ENCODE data around the gene FLYWCH1. TPM values are rescaled to one million over a fixed set of nuclear protein-coding genes. Genes with fewer than 3 reads are reported as not detected.

Gene FLYWCH1
- total RNA-seq, 1 experiment from 2014 or later = 41.6 TPM

DNA sequence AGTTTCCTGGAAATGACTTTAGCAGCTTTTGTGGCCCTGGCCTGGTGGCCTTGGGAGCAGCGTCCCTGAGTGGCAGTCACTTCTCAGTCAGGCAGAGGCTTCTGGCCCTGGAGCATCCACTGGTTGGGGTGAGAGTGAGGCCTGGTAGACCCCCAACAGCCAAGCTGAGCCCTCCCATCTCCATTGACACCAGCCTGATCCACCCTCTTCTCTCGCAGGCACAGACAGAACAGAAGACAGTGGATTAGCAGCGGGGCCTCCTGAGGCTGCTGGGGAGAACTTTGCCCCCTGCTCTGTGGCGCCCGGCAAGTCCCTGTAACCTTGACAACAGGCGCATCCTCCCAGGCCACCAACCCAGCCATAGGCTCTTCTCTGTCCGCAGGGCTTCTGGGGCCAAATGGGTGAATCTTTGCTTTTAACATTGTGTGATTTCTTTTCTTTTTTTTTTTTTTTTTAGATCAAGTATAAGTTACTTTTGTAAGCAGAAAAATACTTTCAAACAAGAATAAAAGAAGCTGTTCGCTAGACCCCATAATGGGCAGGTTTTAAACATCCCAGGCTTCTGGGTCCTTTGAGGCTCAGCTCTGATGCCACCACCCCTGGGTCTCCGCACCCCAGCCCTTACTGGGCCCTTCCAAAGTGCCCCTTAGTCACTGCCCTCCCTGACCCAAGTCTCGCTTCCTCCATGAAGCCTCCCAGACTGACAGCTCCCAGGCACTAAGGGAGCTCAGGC lies 12.7 kb upstream of the FLYWCH1 start:
- DNase-seq (ENCODE audit: low spot score) = no peak

DNA sequence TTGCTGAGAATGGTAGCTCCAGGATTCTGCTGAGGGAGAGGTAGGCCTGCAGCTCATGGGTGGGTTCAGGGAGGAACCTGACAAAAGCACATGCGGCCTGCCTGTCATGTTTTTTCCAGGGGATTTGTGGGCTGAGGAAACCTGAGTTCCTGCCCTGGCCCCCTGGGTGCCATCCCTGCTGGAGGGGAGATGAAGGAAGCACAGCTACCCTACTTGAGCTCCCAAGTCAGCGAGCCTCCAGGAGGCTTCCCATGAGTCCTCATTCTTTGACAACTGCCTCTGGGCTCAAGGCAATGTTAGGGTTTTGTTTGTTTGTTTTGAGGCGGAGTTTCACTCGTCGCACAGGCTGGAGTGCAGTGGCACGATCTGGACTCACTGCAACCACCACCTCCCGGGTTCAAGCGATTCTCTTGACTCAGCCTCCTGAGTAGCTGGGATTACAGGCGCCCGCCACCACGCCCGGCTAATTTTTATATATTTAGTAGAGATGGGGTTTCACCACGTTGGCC lies 12.1 kb upstream of the FLYWCH1 start:
- DNase-seq (ENCODE audit: low spot score) = no peak

DNA sequence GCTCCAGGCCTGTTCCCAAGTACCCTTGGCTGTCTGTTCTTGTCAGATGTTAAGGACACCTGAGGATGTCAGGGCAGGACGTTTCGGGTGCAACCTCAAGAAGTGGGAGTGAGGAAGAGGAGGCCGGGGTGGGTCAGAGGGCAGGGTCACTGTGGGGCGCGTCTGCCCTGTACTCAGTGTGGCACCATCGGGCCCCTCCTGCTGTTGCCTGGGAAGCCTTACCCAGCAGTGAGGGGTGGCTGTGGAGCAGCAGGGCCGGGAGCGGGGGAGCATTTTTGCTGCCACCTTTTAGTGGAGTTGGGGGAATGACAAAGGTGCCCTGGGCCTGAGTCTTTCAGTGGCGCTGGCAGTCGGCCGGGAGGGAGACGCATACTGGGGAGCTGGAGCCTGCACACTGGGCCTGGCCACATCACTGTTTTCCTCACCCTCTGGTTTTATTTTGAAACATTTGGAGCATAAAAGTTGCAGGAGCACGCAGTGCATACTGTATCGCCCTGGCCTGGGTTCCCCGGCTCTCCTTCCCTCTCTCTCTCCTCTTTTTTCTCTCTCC lies 11.1 kb upstream of the FLYWCH1 start:
- DNase-seq (ENCODE audit: low spot score) = no peak

DNA sequence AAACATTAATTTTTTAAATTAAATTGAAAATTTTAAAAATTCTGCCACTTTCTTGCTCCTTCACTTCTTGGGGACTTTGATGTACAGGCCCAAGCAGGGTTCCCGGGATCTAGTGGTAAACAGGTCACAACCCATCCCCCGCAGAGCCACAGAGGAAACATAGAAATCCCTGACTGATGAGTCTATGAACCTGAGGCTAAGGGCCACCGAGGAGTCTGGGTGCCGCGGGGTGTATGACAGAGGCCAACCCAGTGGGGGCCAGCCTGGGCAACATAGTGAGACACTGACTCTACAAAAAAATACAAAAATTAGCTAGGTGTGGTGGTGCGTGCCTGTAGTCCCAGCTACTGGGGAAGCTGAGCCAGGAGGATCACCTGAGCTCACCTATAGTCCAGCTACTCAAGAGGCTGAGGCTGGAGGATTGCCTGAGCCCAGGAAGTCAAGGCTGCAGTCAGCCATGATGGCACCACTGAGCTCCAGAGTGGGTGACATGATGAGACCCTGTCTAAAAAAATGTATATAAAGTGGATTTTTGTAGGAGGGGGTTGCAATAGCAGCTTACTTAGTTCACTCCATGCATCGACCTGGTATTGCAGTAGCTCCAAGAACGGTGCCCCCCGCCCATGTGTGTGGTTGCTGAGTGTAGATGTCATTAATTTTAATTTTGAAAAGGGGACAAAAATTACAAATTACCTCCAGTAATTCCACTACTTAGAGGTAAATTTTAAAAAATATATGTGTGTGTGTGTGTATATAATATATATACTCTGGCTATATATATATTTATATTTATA lies 9.2 kb upstream of the FLYWCH1 start:
- DNase-seq (ENCODE audit: low spot score) = no peak

DNA sequence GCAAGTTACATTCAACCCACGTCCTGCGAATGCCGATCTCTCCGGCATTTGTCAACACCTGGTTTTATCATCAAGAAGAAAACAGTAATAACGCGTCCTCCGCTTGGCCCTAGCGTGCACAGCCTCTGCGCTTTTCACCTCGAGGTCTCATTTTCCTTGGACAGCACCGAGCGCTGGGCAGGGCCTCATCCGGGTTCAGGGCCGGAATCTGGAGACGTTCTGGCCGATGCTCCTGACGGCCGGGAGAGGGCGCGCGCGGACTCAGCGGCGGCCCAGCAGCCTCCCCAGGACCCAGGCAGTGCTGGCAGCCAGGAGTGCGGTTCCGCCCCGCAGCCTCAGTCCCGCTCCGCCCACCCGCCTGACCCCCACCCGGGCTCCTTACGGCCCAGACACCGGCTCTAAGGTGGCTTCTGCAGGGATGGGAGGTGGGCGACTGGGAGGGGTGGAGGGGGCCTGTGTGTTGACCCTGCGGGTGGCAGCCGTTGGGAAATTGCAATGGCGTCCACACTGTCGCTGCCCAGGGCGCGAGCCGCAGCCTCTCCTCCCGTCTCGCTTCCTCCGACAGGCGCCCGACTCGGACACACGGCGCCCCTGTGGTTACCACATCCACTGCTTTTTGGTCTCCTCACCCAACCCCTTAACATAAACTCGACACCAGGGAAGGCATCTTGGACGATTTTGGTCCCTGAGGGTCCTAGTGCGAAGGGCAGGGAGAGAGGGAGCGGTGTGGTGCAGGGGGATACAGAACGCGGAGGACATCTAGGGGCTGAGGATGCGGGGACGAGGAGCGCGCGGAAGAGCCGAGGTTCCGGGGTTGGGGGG lies 7.4 kb upstream of the FLYWCH1 start:
- peak; percentile 77 for DNase-seq (ENCODE audit: low spot score)

DNA sequence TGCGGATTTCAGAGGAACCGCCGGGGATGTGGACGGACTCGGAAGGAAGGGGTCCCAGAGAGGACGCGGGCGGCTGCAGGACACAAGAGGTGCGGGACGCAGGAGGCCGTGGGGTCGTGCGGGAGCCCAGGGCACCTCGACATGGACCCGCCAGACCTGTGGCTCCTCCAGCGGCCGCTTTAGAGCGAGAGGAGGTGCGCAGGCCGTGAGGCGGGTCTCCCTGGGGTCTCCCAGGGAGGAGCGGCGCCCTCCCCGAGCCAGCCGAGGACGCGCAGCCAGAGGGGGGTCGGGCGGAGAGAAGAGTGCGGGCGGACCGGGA lies 6.8 kb upstream of the FLYWCH1 start:
- DNase-seq (ENCODE audit: low spot score) = no peak

DNA sequence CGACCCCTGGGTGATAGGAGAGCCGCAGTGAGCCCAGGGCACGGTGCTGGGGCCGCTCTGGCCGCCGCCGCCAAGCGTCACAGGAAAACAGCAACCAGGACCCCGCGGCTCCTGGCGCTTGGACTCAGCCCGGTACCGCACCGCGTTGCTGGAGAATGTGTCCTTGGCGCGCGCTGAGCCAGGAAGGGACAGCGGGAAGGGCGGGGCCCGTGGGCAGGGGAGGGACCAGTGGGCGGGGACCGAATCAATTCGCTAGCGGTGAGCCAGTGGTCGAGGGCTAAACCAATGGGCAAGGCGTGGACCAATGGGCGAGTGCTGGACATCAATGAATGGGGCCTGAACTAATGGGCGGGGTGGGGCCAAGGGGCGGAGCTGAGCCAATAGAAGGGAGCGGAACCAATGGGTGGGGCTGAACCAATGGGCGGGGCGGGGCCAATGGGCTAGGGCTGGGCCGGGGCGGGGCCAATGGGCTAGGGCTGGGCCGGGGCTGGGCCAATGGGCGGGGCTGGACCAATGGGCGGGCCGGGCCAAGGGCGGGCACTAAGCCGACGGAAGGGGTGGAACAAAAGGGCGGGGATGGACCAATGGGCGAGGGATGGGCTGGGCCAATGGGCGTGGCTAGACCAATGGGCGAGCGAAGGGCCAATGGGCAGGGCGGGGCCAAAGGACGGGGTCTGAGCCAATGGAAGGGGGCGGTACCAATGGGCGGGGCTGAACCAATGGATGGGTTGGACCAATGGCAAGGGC lies 6.3 kb upstream of the FLYWCH1 start:
- peak; percentile 99 for DNase-seq (ENCODE audit: low spot score)

DNA sequence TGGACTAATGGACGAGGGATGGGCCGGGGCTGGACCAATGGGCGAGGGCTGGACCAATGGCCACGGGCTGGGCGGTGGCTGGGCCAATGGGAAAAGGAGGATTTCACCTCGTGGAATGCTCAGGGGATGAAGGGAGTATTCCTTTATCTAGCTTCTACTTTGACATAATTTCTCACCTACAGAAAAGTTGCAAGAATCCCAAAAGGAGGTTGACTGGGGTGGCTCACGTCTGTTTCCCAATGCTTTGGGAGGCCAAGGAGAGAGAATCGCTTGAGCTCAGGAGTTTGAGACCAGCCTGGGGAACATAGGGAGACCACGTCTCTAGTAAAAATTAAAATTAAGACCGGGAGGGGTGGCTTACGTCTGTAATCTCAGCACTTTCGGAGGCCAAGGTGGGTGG lies 5.7 kb upstream of the FLYWCH1 start:
- no peak for DNase-seq (ENCODE audit: low spot score)

DNA sequence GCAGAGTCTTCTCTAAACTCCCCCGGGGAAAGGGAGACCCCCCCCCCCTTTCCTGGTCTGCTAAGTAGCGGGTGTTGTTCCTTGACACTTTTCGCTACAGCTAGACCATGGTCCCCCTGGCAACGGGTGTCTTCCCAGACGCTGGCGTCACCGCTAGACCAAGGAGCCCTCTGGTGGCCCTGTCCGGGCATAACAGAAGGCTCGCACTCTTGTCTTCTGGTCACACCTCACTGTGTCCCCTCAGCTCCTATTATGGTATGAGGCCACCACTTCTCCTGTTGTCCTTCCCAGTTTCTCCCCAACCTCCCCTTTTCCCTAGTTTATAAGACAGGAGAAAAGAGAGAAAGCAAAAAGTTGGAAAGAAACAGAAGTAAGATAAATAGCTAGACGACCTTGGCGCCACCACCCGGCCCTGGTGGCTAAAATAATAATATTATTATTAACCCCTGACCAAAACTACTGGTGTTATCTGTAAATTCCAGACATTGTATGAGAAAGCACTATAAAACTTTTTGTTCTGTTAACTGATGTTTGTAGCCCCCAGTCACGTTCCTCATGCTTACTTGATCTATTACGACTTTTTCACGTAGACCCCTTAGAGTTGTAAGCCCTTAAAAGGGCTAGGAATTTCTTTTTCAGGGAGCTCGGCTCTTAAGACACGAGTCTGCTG lies 4.5 kb upstream of the FLYWCH1 start:
- DNase-seq (ENCODE audit: low spot score) = peak; percentile 53

DNA sequence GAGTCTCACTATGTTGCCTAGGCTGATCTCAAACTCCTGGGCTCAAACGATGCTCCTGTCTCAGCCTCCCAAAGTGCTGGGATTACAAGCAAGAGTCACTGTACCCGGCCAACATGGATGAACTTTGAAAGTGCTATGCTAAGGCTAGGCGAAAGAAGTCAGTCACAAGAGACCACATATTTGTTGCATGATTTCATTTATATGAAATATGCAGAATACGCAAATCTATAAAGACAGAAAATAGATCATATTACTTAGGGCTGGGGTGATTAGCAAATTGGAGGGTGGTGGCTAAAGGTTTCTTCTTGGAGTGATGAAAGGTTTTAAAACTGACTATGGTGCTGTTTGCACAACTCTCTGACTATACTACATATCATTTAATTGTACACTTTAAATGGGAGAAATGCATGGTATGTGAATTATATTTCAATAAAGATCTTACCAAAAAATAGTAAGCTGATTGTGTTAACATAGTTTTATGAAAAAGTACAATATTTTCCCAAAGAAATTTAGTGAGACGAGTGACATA lies 1.2 kb upstream of the FLYWCH1 start:
- DNase-seq (ENCODE audit: low spot score) = no peak

DNA sequence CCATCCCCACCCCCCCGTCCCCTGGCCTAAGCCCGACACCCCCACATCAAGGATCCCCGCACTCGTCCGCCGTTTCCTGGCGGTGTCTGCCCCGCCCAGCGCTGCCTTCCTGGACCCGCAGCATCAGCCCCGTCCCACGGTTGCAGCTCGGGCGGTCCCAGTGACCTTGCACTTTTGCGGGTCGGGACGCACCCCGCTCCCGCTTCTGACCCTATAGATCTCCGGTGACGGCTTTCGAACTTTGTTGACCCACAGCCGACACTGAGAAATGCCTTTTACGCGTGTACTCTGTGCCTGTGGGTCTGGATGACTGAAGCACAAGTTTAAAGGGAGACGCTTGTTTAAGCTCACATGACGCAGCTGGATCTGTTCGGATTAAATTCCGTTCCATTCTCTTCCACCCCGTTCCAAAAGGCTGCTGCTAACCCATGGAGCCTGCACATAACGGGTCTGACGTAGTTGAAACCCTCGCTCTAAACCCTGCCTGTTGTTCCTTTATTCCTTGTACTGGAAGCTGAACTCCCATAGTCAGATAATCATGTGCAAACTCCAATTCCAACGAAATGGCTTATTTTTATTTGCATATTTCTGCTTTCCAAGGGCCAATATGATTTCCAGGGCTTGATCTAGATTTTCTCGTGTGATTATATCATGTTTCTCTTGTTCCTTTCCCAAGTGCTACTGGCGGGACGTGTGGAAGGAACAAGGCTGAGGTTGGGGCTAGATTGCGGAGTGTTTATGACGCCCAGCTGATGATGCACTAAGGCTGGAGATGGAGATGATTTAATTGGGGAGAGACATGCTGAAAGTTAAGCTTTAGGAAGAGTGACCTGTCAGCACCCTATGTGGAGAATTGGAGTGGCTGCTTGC lies 834 bp downstream of the FLYWCH1 start:
- DNase-seq (ENCODE audit: low spot score) = peak; percentile 48

DNA sequence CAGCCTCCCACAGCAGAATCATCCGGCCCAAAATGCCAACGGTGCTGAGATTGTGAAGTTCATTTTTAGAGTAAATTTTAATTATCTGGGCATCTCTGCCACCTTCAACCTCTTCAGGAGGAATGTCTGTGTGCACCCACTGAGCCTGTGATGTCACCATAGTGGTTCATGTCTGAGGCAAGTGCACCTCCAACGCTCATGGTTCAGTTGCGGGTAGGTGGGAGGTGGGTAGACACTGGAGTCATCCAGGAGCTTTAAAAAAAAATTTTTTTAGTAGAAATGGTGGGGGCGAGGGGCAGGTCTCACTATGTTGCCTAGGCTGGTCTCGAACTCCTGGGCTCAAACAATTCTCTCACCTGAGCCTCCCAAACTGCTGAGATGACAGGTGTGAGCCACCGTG lies 1.9 kb downstream of the FLYWCH1 start:
- no peak for DNase-seq (ENCODE audit: low spot score)

DNA sequence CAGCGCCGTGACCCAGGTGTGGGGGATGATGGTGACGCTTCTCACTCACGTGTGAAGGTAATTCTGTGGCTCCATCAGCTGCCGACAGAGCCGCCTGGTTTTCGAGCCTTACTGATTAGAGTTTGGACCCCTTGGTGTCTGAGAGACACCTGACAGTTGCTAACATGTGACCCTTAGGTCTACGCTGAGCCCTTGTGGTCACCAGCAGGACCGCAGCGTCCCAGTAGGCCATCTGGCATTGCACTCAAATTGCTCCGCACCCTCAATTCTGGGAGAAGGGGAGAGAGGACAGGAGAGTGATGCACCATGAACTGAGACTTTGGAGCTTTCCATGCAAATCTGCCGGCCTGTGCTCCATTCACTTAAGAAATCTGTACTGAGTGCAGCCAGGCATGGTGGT lies 2.5 kb downstream of the FLYWCH1 start:
- DNase-seq (ENCODE audit: low spot score) = no peak

DNA sequence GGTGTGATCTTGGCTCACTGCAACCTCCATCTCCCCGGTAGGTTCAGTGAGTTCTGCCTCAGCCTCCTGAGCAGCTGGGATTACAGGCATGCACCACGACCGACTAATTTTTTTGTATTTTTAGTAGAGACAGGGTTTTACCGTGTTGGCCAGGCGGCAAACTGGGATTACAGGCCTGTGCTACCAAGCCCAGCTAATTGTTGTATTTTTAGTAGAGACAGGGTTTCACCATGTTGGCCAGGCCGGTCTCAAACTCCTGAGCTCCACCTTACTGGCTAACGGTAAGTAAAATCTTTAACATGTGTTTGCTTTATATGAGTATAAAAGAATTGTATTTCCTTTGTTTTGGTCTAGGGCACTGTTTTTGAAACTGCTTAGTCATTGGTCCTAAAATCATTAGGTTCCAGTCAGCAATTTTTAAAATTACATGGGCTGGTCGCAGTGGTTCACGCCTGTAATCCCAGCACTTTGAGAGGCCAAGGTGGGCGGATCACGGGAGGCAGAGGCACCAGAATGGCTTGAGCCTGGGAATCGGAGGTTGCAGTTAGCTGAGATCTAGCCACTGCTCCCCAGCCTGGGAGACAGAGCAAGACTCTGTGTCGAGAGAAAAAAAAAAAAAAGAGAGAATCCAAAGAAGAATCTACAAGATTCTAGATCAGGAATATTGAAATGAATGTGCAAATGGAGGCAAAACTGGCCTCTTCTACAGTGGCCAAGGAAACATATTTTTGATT lies 3.6 kb downstream of the FLYWCH1 start:
- DNase-seq (ENCODE audit: low spot score) = no peak

DNA sequence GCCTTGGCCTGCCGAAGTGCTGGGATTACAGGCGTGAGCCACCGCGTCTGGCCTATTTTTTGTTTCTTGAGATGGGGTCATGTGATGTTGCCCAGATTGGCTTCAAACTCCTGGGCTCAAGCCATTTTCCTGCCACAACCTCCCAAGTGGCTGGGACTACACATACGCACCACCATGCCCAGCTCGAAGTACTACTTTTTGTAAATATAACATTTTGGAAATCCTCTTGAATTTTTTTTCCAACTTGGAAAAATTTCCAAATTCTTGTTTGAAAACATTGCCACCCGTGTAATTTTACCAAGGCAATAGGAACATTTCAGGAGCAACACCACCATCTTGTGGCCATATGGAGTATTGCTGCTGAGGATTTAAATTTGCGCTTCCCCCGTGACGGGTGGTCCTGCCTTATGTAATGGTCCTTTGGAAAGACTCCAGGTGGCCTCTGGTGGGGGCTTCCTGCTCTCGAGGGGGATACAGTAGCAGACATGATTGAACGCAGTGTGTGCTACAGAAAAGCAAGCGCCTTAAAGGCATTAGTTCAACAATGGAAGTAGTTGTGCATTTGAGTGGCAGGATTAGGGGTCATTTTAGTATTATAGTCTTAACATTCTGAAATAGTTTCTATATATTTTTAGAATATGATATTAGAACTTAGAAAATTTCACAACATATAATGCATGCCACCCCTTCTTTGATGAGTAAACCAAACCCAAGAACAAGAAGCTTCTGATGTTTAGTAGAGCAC lies 8.0 kb downstream of the FLYWCH1 start:
- DNase-seq (ENCODE audit: low spot score) = peak; percentile 72

DNA sequence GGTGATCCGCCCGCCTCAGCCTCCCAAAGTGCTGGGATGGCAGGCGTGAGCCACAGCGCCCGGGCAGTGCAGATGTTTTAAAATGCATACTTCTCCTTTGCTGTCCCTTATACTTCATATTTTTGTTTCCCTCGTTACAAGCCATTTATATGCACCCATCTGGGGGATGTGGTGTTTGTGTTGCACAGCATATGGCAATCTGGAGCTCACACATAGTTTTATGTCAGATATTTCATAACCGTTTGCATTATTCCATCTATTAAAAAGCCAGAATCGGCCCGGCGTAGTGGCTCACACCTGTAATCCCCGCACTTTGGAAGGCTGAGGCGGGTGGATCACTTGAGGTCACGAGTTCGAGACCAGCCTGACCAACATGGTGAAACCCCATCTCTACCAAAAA lies 11.8 kb downstream of the FLYWCH1 start:
- no peak for DNase-seq (ENCODE audit: low spot score)

DNA sequence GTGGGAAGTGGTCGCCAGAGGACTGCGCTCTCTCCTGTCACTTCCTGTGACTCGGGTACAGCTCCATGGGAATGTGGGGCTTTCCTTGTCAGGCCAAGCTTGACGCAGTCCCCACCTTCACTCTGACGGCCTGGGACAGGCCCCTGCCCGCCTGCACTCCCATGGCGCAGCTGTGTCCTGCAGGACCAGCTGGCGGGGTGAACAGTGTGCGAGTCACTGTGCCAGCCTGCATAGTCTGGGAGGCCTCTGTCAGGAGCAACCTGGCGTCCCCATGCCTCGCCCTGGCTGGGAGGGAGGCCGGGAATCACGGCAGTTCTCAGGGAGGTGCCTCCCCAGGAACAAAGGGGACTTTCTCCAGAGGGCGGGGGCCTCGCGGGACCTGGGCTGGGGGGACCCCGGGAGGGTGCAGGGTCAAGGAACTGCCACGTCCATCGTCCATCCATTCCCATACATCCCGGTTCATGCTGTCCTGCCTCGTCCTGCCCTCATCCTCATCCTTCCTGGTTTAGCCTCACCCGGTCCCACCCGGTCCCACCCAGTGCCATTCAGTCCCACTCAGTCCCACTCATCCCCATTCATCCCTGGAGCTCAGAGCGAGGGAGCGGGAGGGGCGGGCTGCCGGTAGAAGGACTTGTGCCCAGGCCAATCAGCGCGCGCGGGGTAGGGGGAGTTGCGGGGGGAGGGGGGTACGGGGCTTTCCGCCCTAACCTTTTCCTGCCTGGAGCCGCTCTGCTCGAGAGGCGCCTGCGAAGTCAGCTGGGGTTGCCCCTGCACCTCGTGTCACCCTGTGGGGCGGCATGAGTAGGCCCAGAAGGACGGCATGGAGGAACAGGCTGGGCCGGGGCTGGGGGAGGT lies 13.4 kb downstream of the FLYWCH1 start:
- DNase-seq (ENCODE audit: low spot score) = peak; percentile 46
